Measurements from ENCODE around the gene GLIS2. TPM values are rescaled to one million over a fixed set of nuclear protein-coding genes. Genes with fewer than 3 reads are reported as not detected.

The GLIS2 gene
- polyA plus RNA-seq, 4 donors, result 36.0 to 75.3 (median 45.3) TPM

- DNase-seq (ENCODE audit: low read depth in 4 of 4, low spot score in 3 of 4), result no peak
These were observed 33.5 kb downstream of the GLIS2 start for GRCh38 chr16:4349332-4349731.

GRCh38 chr16:4350365-4350786 is 34.5 kb downstream of the GLIS2 start:
- DNase-seq (ENCODE audit: low read depth in 4 of 4, low spot score in 3 of 4), result no peak

- DNase-seq (ENCODE audit: low read depth in 4 of 4, low spot score in 3 of 4), result peak; percentile 84 to 87 (median 86)
These were observed 35.2 kb downstream of the GLIS2 start, which contains the start of gene PAM16 for GRCh38 chr16:4350787-4351659. TSS of gene PAM16 (minus strand) at chr16:4351321. CDS start at chr16:4351234, 87 bp downstream.

GRCh38 chr16:4351880-4352279 is 36.0 kb downstream of the GLIS2 start:
- DNase-seq (ENCODE audit: low read depth in 4 of 4, low spot score in 3 of 4), result no peak

GRCh38 chr16:4352843-4353242 is 37.0 kb downstream of the GLIS2 start:
- DNase-seq (ENCODE audit: low read depth in 4 of 4, low spot score in 3 of 4), result no peak

GRCh38 chr16:4353675-4354074 is 37.8 kb downstream of the GLIS2 start:
- DNase-seq (ENCODE audit: low read depth in 4 of 4, low spot score in 3 of 4), result no peak

- DNase-seq (ENCODE audit: low read depth in 4 of 4, low spot score in 3 of 4), result no peak
These were observed 38.9 kb downstream of the GLIS2 start for GRCh38 chr16:4354512-4355409.

- no peak for DNase-seq (ENCODE audit: low read depth in 4 of 4, low spot score in 3 of 4)
These were observed 41.0 kb downstream of the GLIS2 start for GRCh38 chr16:4356820-4357219.

GRCh38 chr16:4358236-4358635 is 42.4 kb downstream of the GLIS2 start:
- DNase-seq (ENCODE audit: low read depth in 4 of 4, low spot score in 3 of 4), result no peak

GRCh38 chr16:4358831-4359561 is 43.1 kb downstream of the GLIS2 start:
- no peak for DNase-seq (ENCODE audit: low read depth in 4 of 4, low spot score in 3 of 4)

GRCh38 chr16:4359914-4360313 is 44.0 kb downstream of the GLIS2 start:
- DNase-seq (ENCODE audit: low read depth in 4 of 4, low spot score in 3 of 4), result no peak

- no peak for DNase-seq (ENCODE audit: low read depth in 4 of 4, low spot score in 3 of 4)
These were observed 44.7 kb downstream of the GLIS2 start for GRCh38 chr16:4360538-4361021.

- DNase-seq (ENCODE audit: low read depth in 4 of 4, low spot score in 3 of 4), result no peak
These were observed 45.4 kb downstream of the GLIS2 start for GRCh38 chr16:4361033-4361943.

GRCh38 chr16:4361944-4362311 is 46.1 kb downstream of the GLIS2 start:
- no peak for DNase-seq (ENCODE audit: low read depth in 4 of 4, low spot score in 3 of 4)

- DNase-seq (ENCODE audit: low read depth in 4 of 4, low spot score in 3 of 4), result no peak
These were observed 46.7 kb downstream of the GLIS2 start for GRCh38 chr16:4362476-4363135.

- DNase-seq (ENCODE audit: low read depth in 4 of 4, low spot score in 3 of 4), result no peak
These were observed 48.5 kb downstream of the GLIS2 start for GRCh38 chr16:4364196-4365013.

GRCh38 chr16:4365014-4365406 is 49.1 kb downstream of the GLIS2 start:
- DNase-seq (ENCODE audit: low read depth in 4 of 4, low spot score in 3 of 4), result no peak

- no peak for DNase-seq (ENCODE audit: low read depth in 4 of 4, low spot score in 3 of 4)
These were observed 49.7 kb downstream of the GLIS2 start for GRCh38 chr16:4365615-4366014.

Data from left renal pelvis (tissue), 4 donors.